Fibroblast of lung (primary cell): ENCODE data around the gene FNDC3A. TPM values are rescaled to one million over a fixed set of nuclear protein-coding genes. Genes with fewer than 3 reads are reported as not detected.

Source experiments
- DNase-seq, 2 donors: peaks; one replicate each; pipeline versions ENCODE4 v3.0.0 to v3.0.0-alpha.2; 2010; ENCODE audit warnings: low read depth in 2 of 2
- H2AFZ ChIP-seq: 2 replicates; pipeline ENCODE4 v1.5.1; 2012; ENCODE audit warnings: low read length, control low read depth, inconsistent platforms
- H3K27ac ChIP-seq: 2 replicates; pipeline ENCODE4 v1.5.1; 2011; ENCODE audit warnings: low read length, control low read depth; ENCODE audit not compliant: insufficient read depth
- H3K27me3 ChIP-seq: 2 replicates; pipeline ENCODE4 v1.5.1; 2011; ENCODE audit warnings: mild to moderate bottlenecking, low read length; ENCODE audit not compliant: control insufficient read depth, insufficient read depth
- H3K36me3 ChIP-seq: 2 replicates; pipeline ENCODE4 v1.5.1; 2011; ENCODE audit warnings: low read length; ENCODE audit not compliant: control insufficient read depth, insufficient read depth
- H3K4me1 ChIP-seq: 2 replicates; pipeline ENCODE4 v1.5.1; 2011; ENCODE audit warnings: low read length; ENCODE audit not compliant: control insufficient read depth, insufficient read depth; ENCODE audit errors: extremely low read depth
- H3K4me2 ChIP-seq: 2 replicates; pipeline ENCODE4 v1.5.1; 2011; ENCODE audit warnings: low read length, control low read depth; ENCODE audit not compliant: insufficient read depth; ENCODE audit errors: extremely low read depth
- H3K4me3 ChIP-seq, 4 experiments: fragments of 200-600 bp in 1 of 4; sonication (generic) in 1 of 4; replicated peaks in 1 of 4; 2 replicates each; pipeline ENCODE4 v1.5.1; 2011 to 2016; ENCODE audit warnings: low read length in 4 of 4, low read depth in 3 of 4, mild to moderate bottlenecking in 3 of 4, control low read depth in 2 of 4, inconsistent platforms in 1 of 4, mixed read lengths in 1 of 4; ENCODE audit not compliant: insufficient read depth in 1 of 4; ENCODE audit errors: control extremely low read depth in 1 of 4
- H3K79me2 ChIP-seq: 2 replicates; pipeline ENCODE4 v1.5.1; 2012; ENCODE audit warnings: mild to moderate bottlenecking, low read length, inconsistent platforms; ENCODE audit not compliant: control insufficient read depth, insufficient read depth
- H3K9ac ChIP-seq: 2 replicates; pipeline ENCODE4 v1.5.1; 2011; ENCODE audit warnings: mild to moderate bottlenecking, low read length, control low read depth; ENCODE audit not compliant: insufficient read depth
- H3K9me3 ChIP-seq: 2 replicates; pipeline ENCODE4 v1.5.1; 2012; ENCODE audit warnings: low read depth, low read length; ENCODE audit not compliant: control insufficient read depth, insufficient read depth
- H4K20me1 ChIP-seq: 2 replicates; pipeline ENCODE4 v1.5.1; 2011; ENCODE audit warnings: low read length; ENCODE audit not compliant: control insufficient read depth, insufficient read depth; ENCODE audit errors: extremely low read depth
- EZH2 ChIP-seq: IDR thresholded peaks from 2 replicates; pipeline ENCODE4 v1.5.1; 2012; ENCODE audit warnings: low read length, control low read depth, mild to moderate bottlenecking; ENCODE audit errors: missing control alignments
- polyA plus RNA-seq, 2 donors: library from polyadenylated mRNA; depleted of rRNA in 1 of 2; stranded (reverse) in 1 of 2; unstranded in 1 of 2; fragments of >200 nt; gene quantifications; 2 replicates each; pipeline ENCODE4 v1.2.1, GENCODE V29; 2011 to 2012; ENCODE audit warnings: missing spikeins in 1 of 2
- total RNA-seq: library from RNA; depleted of rRNA; stranded (reverse); fragments of >200 nt; gene quantifications from 2 replicates; pipeline ENCODE4 v1.2.1, GENCODE V29; 2014
- TF ChIP-seq, protein P1 (sequence below), 2 donors: IDR thresholded peaks in 1 of 2; conservative IDR thresholded peaks in 1 of 2; 1 replicate in 1 of 2; 2 replicates in 1 of 2; pipeline ENCODE4 v1.5.1; 2011 to 2012; ENCODE audit warnings: low read length in 2 of 2, control low read depth in 1 of 2, inconsistent platforms in 1 of 2, low read depth in 1 of 2, mild to moderate bottlenecking in 1 of 2

Gene FNDC3A
- total and polyA plus RNA-seq, 2 donors (not counting 1 experiment from before 2014, with no cell fraction given) = 44.7 to 79.4 TPM

- Histone ChIP-seq H2AFZ (no peak overlapping the region), H3K9ac (no peak overlapping the region), H3K79me2 (no peaks in the 10 kb centered on the region), H3K4me2 (no peak overlapping the region), H3K27me3 (no peaks in the 10 kb centered on the region), H3K4me1 (no peaks in the 10 kb centered on the region), H3K4me3 (no peak overlapping the region), H3K27ac (no peak overlapping the region), H3K9me3 (no peaks in the 10 kb centered on the region), H3K36me3 (no peaks in the 10 kb centered on the region), H4K20me1 (no peaks in the 10 kb centered on the region)
- TF ChIP-seq, protein P1, sequence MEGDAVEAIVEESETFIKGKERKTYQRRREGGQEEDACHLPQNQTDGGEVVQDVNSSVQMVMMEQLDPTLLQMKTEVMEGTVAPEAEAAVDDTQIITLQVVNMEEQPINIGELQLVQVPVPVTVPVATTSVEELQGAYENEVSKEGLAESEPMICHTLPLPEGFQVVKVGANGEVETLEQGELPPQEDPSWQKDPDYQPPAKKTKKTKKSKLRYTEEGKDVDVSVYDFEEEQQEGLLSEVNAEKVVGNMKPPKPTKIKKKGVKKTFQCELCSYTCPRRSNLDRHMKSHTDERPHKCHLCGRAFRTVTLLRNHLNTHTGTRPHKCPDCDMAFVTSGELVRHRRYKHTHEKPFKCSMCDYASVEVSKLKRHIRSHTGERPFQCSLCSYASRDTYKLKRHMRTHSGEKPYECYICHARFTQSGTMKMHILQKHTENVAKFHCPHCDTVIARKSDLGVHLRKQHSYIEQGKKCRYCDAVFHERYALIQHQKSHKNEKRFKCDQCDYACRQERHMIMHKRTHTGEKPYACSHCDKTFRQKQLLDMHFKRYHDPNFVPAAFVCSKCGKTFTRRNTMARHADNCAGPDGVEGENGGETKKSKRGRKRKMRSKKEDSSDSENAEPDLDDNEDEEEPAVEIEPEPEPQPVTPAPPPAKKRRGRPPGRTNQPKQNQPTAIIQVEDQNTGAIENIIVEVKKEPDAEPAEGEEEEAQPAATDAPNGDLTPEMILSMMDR (conservative IDR thresholded peaks at IDR 0.05 in 1 of 2, IDR thresholded peaks at IDR 0.05 in 1 of 2; ENCODE audit: low read depth in 1 of 2, low read length in 2 of 2) = no peak
- TF ChIP-seq EZH2 = no peak
- no peak for DNase-seq
Observed at GRCh38 chr13:49030213-49030612, 54.5 kb downstream of the FNDC3A start.

DNA sequence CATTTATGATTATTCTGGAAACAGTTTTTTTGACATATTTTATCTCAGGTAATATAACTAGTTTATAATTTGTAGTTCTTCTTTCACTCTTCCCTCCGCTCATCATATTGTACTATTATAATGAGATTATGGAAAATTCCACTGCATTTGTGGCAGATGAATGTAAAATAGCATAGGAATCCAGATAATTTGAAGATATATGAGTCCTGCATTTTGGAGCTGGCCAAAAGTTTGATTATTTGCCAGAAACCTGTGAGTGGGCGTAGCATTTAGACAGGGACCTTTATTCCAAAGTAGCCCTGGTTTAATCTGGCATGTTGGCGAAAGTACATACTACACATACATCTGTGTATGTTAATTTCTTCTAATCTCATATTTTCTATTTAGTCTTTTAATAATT is 65.2 kb downstream of the FNDC3A start:
- H3K4me2 ChIP-seq = no peak overlapping the region
- H2AFZ ChIP-seq = no peak overlapping the region
- H3K36me3 ChIP-seq = no peaks in the 10 kb centered on the region
- TF ChIP-seq, protein P1 (conservative IDR thresholded peaks at IDR 0.05 in 1 of 2, IDR thresholded peaks at IDR 0.05 in 1 of 2; ENCODE audit: low read depth in 1 of 2, low read length in 2 of 2) = no peak
- TF ChIP-seq EZH2 = no peak
- no peaks in the 10 kb centered on the region for H3K4me1 ChIP-seq
- no peaks in the 10 kb centered on the region for H3K9me3 ChIP-seq
- H4K20me1 ChIP-seq = no peaks in the 10 kb centered on the region
- no peak overlapping the region for H3K4me3 ChIP-seq
- DNase-seq = peak in 1 of 2 donors; percentile 53
- no peak overlapping the region for H3K27ac ChIP-seq
- no peak overlapping the region for H3K9ac ChIP-seq
- no peaks in the 10 kb centered on the region for H3K27me3 ChIP-seq
- no peaks in the 10 kb centered on the region for H3K79me2 ChIP-seq

DNA sequence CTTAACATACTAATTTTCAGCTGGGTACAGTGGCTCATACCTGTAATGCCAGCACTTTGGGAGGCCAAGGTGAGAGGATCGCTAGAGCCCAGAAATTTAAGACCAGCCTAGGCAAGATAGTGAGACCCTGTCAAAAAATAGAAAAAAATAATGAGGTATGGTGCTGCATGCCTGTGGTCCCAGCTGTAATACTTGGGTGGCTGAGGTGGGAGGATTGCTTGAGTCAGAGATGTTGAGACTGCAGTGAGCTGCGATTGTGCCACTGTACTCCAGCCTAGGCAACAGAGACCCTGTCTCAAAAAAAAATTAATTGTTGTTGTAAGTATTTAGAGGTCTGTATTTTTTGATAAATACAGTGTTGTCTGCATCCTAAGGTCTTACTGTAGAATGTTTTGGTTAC is 66.8 kb downstream of the FNDC3A start:
- H3K79me2 ChIP-seq = no peaks in the 10 kb centered on the region
- H2AFZ ChIP-seq = no peak overlapping the region
- H3K9me3 ChIP-seq = no peaks in the 10 kb centered on the region

More for the DNA sequence above, 66.8 kb downstream of the FNDC3A start:
- Histone ChIP-seq H3K4me3 (no peak overlapping the region), H4K20me1 (no peaks in the 10 kb centered on the region), H3K4me1 (no peaks in the 10 kb centered on the region), H3K27me3 (no peaks in the 10 kb centered on the region), H3K4me2 (no peak overlapping the region), H3K9ac (no peak overlapping the region), H3K36me3 (no peaks in the 10 kb centered on the region), H3K27ac (no peak overlapping the region)
- peak in 1 of 2 donors; percentile 85 for DNase-seq
- TF ChIP-seq, protein P1 (conservative IDR thresholded peaks at IDR 0.05 in 1 of 2, IDR thresholded peaks at IDR 0.05 in 1 of 2; ENCODE audit: low read depth in 1 of 2, low read length in 2 of 2) = no peak
- TF ChIP-seq EZH2 = no peak
